Breast epithelium (tissue), 4 donors: ENCODE results near the gene KBTBD4. TPM values are rescaled to one million over a fixed set of nuclear protein-coding genes. Genes with fewer than 3 reads are reported as not detected.
"Not testable (repeated sequence)": the region's sequence is repeated elsewhere in the genome, so short reads cannot be mapped to it uniquely, and the experiment has no call there.

Source experiments
- DNase-seq, 2 donors: peaks; one replicate each; pipeline ENCODE4 v3.0.0-alpha.2; 2019; ENCODE audit warnings: low spot score in 2 of 2
- H3K27ac ChIP-seq, 2 donors: fragments of 200-600 bp; sonication (generic) in 1 of 2; one replicate each; pipeline ENCODE4 v1.5.1; 2016 to 2019; ENCODE audit warnings: mild to moderate bottlenecking in 1 of 2
- H3K27me3 ChIP-seq, 2 donors: fragments of 200-600 bp; sonication (generic) in 1 of 2; one replicate each; pipeline versions ENCODE4 v1.5.1 to v1.6.0; 2017 to 2019; ENCODE audit warnings: control low read depth in 1 of 2, mild to moderate bottlenecking in 1 of 2
- H3K36me3 ChIP-seq: fragments of 200-600 bp; one replicate; pipeline ENCODE4 v1.5.1; 2019
- H3K4me1 ChIP-seq, 2 donors: fragments of 200-600 bp; sonication (generic); one replicate each; pipeline ENCODE4 v1.5.1; 2016 to 2019; ENCODE audit warnings: control low read depth in 1 of 2
- H3K4me3 ChIP-seq, 3 donors: fragments of 200-600 bp; sonication (generic); 1 replicate in 2 of 3; 2 replicates in 1 of 3; pipeline ENCODE4 v1.5.1; 2016 to 2019; ENCODE audit warnings: mild to moderate bottlenecking in 3 of 3, moderate library complexity in 2 of 3
- H3K9me3 ChIP-seq, 2 donors: fragments of 200-600 bp; sonication (generic) in 1 of 2; one replicate each; pipeline ENCODE4 v1.5.1; 2016 to 2019; ENCODE audit warnings: control low read depth in 1 of 2
- CTCF ChIP-seq, 3 donors: fragments of 450-650 bp; IDR thresholded peaks; one replicate each; pipeline ENCODE4 v1.5.1; 2016 to 2017; ENCODE audit warnings: antibody characterized with exemption in 3 of 3, mild to moderate bottlenecking in 3 of 3, moderate library complexity in 3 of 3
- POLR2A ChIP-seq: fragments of 450-650 bp; IDR thresholded peaks from one replicate; pipeline ENCODE4 v1.6.1; 2016; ENCODE audit warnings: antibody characterized with exemption, mild to moderate bottlenecking, moderate library complexity
- POLR2AphosphoS5 ChIP-seq, 3 donors: sonication (generic); formaldehyde crosslinking; IDR thresholded peaks; one replicate each; pipeline ENCODE4 v1.6.1; 2017; ENCODE audit warnings: antibody characterized with exemption in 3 of 3
- intact Hi-C: fragments of 100-400 bp; cut with DNase I; formaldehyde crosslinking; loops from one replicate; pipeline ENCODE4 v1.15.1; 2023; ENCODE audit warnings: low total_unique reads
- total RNA-seq, 3 donors: library from RNA; depleted of rRNA; stranded (reverse); fragments of >200 nt; gene quantifications; one replicate each; pipeline ENCODE4 v1.1.0, GENCODE V29; 2016

The KBTBD4 gene
- total RNA-seq, 3 donors from 2014 or later: 26.6 to 31.5 (median 26.9) TPM

DNA sequence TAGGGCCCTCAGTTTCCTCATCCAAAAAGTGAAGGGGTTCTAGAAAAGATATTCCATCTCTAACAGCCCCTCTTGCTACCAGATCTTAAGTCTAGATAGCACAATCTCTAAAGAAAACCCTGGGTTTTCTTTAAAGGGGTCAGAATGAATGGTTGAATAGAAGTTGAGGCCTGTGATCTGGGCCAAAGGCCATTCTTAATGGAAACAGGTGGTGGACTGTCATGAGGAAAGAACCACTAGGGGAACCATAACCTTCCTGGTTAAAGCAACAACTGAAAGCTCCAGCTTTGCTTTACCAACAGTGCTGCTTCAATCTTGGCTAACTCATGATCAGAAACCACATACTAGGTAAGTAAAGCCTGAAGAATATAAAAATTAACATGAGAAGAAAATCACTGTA lies 27.7 kb downstream of the KBTBD4 start:
- H3K4me3 ChIP-seq: peak overlapping the region in 2 of 3 donors; percentile 85 to 98
- TF ChIP-seq CTCF (IDR thresholded peaks at IDR 0.05) (no peak), POLR2AphosphoS5 (IDR thresholded peaks at IDR 0.05) (no peak)
- no peak for DNase-seq
- H3K36me3 ChIP-seq: no peaks in the 10 kb centered on the region
- no peaks in the 10 kb centered on the region for H3K27me3 ChIP-seq
- intact Hi-C loops: no loop called here
- H3K9me3 ChIP-seq: no peaks in the 10 kb centered on the region
- peak overlapping the region; percentile 94 for H3K27ac ChIP-seq
- no peaks in the 10 kb centered on the region for H3K4me1 ChIP-seq

- Histone ChIP-seq H3K36me3 (no peaks in the 10 kb centered on the region), H3K27me3 (no peaks in the 10 kb centered on the region), H3K9me3 (no peaks in the 10 kb centered on the region), H3K4me3 (no peak overlapping the region), H3K4me1 (no peaks in the 10 kb centered on the region), H3K27ac (no peak overlapping the region)
- no peak for DNase-seq
- intact Hi-C loops: no loop called here
- TF ChIP-seq CTCF (IDR thresholded peaks at IDR 0.05): no peak
- TF ChIP-seq POLR2A: no peak
- TF ChIP-seq POLR2AphosphoS5 (IDR thresholded peaks at IDR 0.05): no peak
Observed at GRCh38 chr11:47550288-47551047, 28.3 kb downstream of the KBTBD4 start.

DNA sequence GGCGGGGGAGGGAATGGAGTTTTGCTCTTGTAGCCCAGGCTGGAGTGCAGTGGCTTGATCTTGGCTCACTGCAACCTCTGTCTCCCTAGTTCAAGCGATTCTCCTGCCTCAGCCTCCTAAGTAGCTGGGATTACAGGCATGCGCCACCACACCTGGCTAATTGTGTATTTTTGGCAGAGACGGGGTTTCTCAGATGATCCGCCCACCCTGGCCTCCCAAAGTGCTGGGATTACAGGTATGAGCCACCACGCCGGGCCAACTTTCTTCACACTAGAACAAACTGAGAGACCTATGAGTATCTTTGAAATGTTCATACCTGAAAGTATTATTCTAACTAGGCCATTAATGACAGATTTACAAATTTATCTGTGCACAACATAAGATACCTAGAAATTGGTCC lies 32.5 kb downstream of the KBTBD4 start:
- H3K4me3 ChIP-seq, H3K36me3 ChIP-seq, intact Hi-C loops: not testable (repeated sequence)

GRCh38 chr11:47545298-47545697 lies 33.5 kb downstream of the KBTBD4 start:
- DNase-seq: no peak
- H3K27me3 ChIP-seq: no peaks in the 10 kb centered on the region
- no peaks in the 10 kb centered on the region for H3K4me1 ChIP-seq
- H3K36me3 ChIP-seq: no peaks in the 10 kb centered on the region
- no peaks in the 10 kb centered on the region for H3K9me3 ChIP-seq
- no peak overlapping the region for H3K27ac ChIP-seq
- H3K4me3 ChIP-seq: no peak overlapping the region
- TF ChIP-seq POLR2A: no peak
- TF ChIP-seq CTCF (IDR thresholded peaks at IDR 0.05): no peak
- no peak for TF ChIP-seq POLR2AphosphoS5 (IDR thresholded peaks at IDR 0.05)
- intact Hi-C loops: no loop called here

More for the DNA sequence above, 32.5 kb downstream of the KBTBD4 start:
- H3K4me1 ChIP-seq, H3K9me3 ChIP-seq, H3K27me3 ChIP-seq, DNase-seq, H3K27ac ChIP-seq: not testable (repeated sequence)

- DNase-seq: no peak
- Histone ChIP-seq H3K27ac (no peak overlapping the region), H3K36me3 (no peaks in the 10 kb centered on the region), H3K4me1 (peaks cover 3 to 7% of the 10 kb centered on the region in 2 donors), H3K4me3 (no peak overlapping the region), H3K9me3 (no peaks in the 10 kb centered on the region), H3K27me3 (no peaks in the 10 kb centered on the region)
- intact Hi-C loops: no loop called here
- TF ChIP-seq POLR2A (no peak), POLR2AphosphoS5 (IDR thresholded peaks at IDR 0.05) (no peak), CTCF (IDR thresholded peaks at IDR 0.05) (no peak)
Observed at GRCh38 chr11:47541070-47541469, 37.7 kb downstream of the KBTBD4 start.
